ENCODE measurements around the gene KNTC1.

KNTC1 gene

DNA sequence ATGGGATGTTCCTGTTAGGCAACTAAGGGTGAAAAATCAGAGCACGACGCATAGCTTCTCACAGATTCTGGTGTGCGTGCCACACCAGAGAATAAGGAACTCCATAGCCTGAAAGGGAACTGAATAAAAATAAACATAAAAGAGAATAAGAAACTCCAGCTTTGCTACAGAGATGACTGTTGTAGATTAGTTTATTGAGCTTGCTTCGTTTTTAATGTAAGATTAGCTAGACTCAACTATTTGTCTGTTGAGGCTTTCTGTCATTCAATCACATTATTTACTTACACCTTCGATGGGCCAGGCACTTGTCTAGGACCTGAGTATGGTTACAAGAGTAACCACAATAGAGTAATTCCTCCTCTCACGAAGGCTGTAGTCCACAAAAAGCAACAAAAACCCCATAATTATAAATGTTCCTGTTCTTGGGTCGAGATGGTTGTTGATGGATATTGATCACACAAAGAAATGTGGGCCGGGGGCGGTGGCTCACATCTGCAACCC is 25.5 kb upstream of the KNTC1 start:
- Mint-ChIP-seq H3K9me3 (no peaks in the 10 kb centered on the region), H3K27ac (peak overlapping the region; percentile 85 to 100 (median 98)), H3K27me3 (ENCODE audit: low read depth) (no peaks in the 10 kb centered on the region), H3K4me3 (peak overlapping the region; percentile 94 to 98 (median 96)), H3K4me1 (peaks cover 19% of the 10 kb centered on the region), H3K36me3 (ENCODE audit: low read depth) (peaks cover 48% of the 10 kb centered on the region)
- TF ChIP-seq, protein P1, sequence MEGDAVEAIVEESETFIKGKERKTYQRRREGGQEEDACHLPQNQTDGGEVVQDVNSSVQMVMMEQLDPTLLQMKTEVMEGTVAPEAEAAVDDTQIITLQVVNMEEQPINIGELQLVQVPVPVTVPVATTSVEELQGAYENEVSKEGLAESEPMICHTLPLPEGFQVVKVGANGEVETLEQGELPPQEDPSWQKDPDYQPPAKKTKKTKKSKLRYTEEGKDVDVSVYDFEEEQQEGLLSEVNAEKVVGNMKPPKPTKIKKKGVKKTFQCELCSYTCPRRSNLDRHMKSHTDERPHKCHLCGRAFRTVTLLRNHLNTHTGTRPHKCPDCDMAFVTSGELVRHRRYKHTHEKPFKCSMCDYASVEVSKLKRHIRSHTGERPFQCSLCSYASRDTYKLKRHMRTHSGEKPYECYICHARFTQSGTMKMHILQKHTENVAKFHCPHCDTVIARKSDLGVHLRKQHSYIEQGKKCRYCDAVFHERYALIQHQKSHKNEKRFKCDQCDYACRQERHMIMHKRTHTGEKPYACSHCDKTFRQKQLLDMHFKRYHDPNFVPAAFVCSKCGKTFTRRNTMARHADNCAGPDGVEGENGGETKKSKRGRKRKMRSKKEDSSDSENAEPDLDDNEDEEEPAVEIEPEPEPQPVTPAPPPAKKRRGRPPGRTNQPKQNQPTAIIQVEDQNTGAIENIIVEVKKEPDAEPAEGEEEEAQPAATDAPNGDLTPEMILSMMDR (IDR thresholded peaks at IDR 0.05; ENCODE audit: unreplicated experiment in 3 of 3) = no peak

DNA sequence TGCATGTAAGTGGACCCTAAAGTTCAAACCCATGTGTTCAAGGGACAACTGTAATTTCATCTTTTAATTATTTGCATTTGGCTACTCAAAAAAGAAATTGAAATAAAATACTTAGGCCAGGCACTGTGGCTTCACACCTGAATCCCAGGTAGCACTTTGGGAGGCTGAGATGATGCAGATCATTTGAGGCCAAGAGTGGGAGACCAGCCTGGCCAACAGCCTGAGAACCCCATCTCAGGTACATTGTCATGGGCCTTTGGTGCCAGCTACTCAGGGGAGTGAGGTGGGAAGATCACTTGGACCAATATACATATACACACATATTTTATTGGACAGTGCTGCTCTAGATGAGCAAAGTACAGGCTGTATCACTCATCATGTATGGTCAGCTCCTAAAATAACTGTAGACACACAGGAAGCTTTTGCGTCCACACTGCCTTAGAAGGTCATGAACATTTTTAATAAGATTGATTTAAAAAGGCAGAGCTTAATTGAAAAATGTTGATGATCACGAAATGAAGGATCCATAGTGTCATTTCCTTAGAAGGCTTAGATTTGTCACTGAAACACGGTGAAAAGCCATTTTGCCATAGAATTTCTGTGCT is 23.8 kb upstream of the KNTC1 start:
- Mint-ChIP-seq H3K4me3 (no peak overlapping the region), H3K36me3 (ENCODE audit: low read depth) (peaks cover 58% of the 10 kb centered on the region), H3K4me1 (peaks cover 19% of the 10 kb centered on the region), H3K9me3 (no peaks in the 10 kb centered on the region), H3K27me3 (ENCODE audit: low read depth) (no peaks in the 10 kb centered on the region), H3K27ac (no peak overlapping the region)
- TF ChIP-seq, protein P1 (IDR thresholded peaks at IDR 0.05; ENCODE audit: unreplicated experiment in 3 of 3) = no peak

DNA sequence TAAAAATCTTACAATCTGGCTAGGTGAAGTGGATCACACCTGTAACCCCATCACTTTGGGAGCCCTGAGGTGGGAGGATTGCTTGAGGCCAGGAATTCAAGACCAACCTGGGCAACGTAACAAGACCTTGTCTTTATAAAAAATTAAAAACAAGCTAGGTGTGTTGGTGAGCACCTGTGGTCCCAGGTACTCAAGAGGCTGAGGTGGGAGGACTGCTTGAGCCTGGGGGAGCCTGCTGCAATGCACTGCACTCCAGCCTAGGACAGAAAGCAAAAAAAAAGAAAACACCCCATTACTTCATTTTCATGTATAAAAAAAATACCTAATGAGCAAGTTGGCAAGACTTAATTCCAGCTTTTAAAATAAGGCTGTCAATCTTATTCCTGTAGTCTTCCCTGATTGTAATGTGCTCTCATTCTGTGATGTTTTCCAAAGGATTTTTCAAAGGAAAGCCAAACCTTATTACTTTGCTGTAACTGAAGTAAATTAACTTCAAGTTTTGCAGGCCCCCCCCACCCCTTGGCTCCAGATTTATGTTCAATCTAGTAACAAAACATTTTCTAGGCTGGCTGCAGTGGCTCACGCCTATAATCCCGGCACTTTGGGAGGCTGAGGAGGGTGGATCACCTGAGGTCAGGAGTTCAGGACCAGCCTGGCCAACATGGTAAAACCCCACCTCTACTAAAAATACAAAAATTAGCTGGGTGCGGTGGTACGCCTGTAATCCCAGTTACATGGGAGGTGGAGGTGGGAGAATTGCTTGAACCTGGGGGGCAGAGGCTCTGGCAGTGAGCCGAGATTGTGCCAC is 23.1 kb upstream of the KNTC1 start:
- Mint-ChIP-seq H3K4me3 (no peak overlapping the region), H3K27ac (no peak overlapping the region), H3K9me3 (no peaks in the 10 kb centered on the region), H3K36me3 (ENCODE audit: low read depth) (peaks cover 65% of the 10 kb centered on the region), H3K27me3 (ENCODE audit: low read depth) (no peaks in the 10 kb centered on the region), H3K4me1 (peaks cover 13% of the 10 kb centered on the region)
- TF ChIP-seq, protein P1 (IDR thresholded peaks at IDR 0.05; ENCODE audit: unreplicated experiment in 3 of 3) = no peak

DNA sequence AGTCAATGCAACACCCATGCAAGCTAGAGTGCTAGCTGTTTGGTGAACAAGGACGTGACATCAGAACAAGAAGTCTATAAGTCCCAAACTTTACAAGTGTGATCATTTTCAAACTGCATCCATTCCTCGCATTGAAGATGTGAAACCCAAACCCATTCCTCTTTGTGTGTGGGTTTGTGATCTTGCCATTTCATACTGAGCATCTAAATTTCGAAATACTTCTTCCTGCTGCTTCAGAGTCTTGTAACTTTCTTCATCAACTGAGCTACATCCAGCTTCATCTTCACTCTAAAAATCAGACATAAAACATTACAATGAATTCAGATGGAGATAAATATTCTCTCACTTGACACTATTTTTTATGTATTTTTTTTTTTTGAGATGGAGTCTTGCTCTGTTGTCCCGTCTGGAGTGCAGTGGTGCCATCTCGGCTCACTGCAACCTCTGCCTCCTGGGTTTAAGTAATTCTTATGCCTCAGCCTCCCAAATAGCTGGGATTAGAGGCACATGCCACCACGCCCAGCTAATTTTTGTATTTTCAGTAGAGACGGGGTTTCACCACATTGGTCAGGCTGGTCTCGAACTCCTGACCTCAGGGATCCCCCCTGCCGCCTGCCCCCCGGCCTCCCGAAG is 21.5 kb upstream of the KNTC1 start:
- Mint-ChIP-seq H3K27me3 (ENCODE audit: low read depth) (no peaks in the 10 kb centered on the region), H3K4me3 (no peak overlapping the region), H3K9me3 (no peaks in the 10 kb centered on the region), H3K4me1 (peaks cover 7% of the 10 kb centered on the region), H3K36me3 (ENCODE audit: low read depth) (peaks cover 74% of the 10 kb centered on the region), H3K27ac (no peak overlapping the region)
- TF ChIP-seq, protein P1 (IDR thresholded peaks at IDR 0.05; ENCODE audit: unreplicated experiment in 3 of 3) = no peak

DNA sequence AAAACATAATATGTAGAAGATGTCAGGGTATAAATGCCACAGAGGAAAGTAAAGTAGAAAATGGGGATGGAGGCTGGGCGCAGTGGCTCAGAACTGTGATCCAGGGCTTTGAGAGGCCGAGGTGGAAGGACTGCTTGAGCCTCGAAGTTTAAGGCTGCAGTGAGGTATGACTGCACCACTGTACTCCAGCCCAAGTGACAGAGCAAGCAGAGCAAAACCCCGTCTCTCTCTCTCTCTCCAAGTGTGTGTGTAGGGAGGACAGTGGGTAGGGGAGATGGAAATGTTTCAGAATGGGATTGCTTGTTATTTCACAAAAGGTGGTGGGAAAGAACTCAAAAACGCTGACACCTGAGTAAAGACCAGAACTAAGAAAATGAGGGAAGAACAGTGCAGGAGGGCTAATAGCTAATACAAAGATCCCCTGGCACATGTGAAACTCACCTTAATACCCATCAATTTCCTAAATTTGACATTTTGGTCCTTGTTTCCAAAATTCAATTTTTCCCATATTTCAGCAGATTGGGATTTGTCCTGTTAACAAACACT is 20.6 kb upstream of the KNTC1 start:
- Mint-ChIP-seq H3K27me3 (ENCODE audit: low read depth) (no peaks in the 10 kb centered on the region), H3K27ac (no peak overlapping the region)
- TF ChIP-seq, protein P1 (IDR thresholded peaks at IDR 0.05; ENCODE audit: unreplicated experiment in 3 of 3) = no peak

More for the DNA sequence above, 20.6 kb upstream of the KNTC1 start:
- H3K9me3 Mint-ChIP-seq = no peaks in the 10 kb centered on the region
- H3K4me1 Mint-ChIP-seq = no peaks in the 10 kb centered on the region
- H3K4me3 Mint-ChIP-seq = no peak overlapping the region
- peaks cover 78% of the 10 kb centered on the region for H3K36me3 Mint-ChIP-seq (ENCODE audit: low read depth)

Measured in nephron (organoid).